Measurements from ENCODE around the gene IGSF23.

IGSF23 gene

GRCh38 chr19:44613295-44614178 lies at the start of gene IGSF23:
IGSF23 (plus strand) TSS chr19:44613563; CDS start chr19:44613646, 83 bp downstream.
- DNase-seq, result no peak

DNA sequence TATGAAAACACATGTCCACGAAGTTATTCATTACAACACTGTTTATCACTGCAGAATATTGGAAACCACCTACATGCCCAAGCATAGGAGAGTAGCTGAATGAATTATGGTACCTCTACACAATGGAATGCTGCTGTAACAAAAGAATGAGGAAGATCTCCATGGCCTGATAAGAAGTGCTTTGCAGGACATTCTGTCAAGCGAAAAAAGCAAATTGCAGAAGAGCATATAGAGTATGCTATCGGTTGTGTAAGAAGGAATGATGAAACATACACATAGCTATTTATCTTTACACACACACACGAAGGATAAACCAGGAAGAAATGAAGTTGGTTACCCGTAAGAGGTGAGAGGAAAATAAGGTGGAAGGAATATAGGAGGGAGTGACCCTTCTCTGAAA lies 46.4 kb upstream of the IGSF23 start:
- no peak for DNase-seq

- no peak for DNase-seq
Observed at GRCh38 chr19:44567745-44568144, 45.6 kb upstream of the IGSF23 start.

GRCh38 chr19:44570603-44570983 lies 42.8 kb upstream of the IGSF23 start:
- no peak for DNase-seq

- DNase-seq, result peak; percentile 52 to 66
Observed at GRCh38 chr19:44570984-44571684, 42.2 kb upstream of the IGSF23 start.

GRCh38 chr19:44571830-44572580 lies 41.4 kb upstream of the IGSF23 start:
- DNase-seq, result no peak

GRCh38 chr19:44572581-44572900 lies 40.8 kb upstream of the IGSF23 start:
- DNase-seq, result no peak

DNA sequence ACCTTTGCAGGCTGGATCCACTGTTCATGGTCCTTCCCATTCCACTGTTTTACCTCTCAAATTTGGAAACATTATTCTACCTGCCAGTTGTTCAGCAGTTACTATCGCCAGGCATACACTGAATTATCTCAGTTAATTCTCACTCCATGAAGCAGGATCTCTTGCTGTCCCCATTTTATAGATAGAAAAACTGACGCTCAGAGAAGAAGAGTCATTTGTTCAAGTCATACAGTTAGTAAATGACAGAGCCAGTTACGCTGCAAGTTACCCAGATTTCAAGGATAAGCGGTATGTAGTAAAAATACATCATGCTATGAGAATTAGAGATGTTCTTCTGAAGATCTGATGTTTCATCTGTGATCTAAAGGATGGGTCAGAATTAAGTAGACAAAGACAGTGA lies 40.2 kb upstream of the IGSF23 start:
- DNase-seq, result no peak

GRCh38 chr19:44573627-44574026 lies 39.7 kb upstream of the IGSF23 start:
- DNase-seq, result no peak

DNA sequence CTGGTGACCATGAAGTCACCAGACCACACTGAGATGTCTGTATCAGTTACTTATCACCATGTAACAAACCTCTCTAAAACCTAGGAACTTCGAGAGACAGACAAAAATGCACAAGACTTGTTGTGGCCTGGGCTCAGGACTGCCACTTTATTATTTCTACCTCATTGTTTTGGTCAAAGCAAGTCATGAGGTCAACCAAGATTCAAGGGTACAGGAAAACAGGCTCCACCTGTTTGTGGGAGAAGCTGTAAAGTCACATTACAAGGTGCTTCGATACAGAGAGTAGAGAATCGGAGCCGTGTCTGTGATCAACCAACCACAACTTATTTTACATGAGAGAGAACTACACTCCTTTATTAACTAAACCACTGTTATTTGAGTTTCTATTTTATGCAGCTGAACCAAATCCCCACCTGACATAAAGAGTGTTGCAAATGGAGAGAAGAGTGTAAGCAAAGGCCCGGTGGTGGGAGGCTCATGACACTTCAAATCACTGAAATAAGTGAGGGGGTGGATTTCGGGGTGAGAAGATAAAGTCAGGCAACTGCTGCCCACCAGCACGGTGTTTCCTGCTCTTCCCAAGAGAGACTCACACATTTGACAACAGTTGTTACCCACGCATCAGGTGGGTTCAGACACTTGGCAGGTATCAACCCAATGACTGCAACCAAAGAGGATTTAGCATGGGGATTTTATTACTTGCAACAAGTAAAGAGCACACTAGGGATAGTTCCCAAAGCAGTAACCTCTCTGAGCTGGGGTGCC lies 39.0 kb upstream of the IGSF23 start:
- no peak for DNase-seq

DNA sequence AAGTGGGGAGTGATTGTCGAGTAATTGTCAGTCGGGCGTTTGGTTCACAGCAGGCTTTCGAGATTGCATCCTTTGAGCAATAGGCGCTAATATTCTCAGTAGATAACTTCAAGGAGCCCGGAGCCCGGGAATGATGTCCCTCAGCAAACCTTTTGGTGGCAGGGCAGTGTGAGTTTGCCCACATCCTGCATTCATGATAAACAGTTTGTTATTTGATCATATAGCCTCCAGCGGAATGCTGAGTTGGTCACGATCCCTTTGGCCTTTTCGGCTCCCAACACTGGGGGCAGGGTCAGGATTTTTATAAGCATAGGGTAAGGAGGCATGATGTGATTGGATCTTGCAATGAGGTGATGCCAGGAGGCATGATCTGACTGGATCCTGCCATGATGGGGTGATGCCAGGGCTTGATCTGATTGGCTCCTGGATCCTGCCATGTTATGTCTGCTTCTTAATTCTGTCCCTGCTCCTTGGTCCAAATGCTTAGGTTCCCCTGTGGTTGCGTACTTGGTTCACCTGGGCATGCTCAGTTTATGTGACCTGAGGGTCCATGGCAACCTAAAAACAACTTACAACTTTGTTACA lies 38.2 kb upstream of the IGSF23 start:
- no peak for DNase-seq

DNA sequence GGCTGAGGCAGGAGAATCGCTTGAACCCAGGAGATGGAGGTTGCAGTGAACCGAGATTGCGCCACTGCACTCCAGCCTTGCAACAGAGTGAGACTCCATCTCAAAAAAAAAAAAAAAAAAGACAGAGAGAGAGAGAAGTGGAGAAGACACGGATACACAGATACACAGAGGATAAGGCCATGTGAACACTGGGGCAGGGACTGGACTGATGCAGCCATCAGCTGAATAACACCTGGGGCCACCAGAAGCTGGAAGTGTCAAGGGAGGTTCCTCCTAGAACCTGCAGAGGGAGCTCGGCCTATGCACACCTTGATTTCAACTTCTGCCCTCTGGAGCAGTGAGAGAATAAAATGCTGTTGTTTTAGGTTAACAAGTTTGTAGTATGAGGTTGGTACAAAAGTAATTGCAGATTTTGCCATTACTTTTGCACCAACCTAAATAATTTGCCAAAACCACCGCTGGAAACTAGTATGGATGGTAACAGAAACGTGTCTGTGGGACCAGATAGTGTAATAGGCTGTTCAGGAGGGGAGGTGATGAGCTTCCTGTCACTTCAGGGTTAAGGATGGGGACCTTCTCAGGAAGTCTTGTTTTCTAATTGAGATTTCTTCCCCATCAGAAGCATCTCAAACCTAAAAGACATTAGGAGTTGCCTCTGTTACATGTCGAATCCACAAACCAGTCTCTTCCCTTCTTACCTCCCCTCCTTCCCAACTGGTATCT lies 36.4 kb upstream of the IGSF23 start:
- DNase-seq, result peak; percentile 12 to 38

GRCh38 chr19:44577566-44577874 lies 35.8 kb upstream of the IGSF23 start:
- DNase-seq, result no peak

- no peak for DNase-seq
Observed at GRCh38 chr19:44579663-44580365, 33.5 kb upstream of the IGSF23 start.

GRCh38 chr19:44580366-44580895 lies 32.9 kb upstream of the IGSF23 start:
- DNase-seq, result no peak

DNA sequence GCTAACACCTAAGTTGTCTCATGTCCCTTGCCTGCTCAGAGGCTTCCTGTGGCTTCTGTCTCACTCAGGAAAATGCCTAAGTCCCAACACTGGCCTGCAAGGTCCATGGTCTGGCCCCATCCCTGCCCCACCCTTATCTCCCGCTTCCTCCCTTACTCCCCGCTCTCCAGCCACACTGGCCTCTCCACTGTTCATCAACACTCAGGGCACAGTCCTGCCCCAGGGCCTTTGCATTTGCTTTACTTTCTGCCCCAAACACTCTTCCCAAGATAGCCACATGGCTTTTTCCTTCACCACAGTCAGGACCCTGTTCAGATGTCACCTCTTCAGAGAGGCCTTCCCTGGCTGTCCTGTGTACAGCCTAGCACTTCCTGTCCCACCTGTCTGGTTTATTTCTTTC lies 32.1 kb upstream of the IGSF23 start:
- DNase-seq, result no peak

DNA sequence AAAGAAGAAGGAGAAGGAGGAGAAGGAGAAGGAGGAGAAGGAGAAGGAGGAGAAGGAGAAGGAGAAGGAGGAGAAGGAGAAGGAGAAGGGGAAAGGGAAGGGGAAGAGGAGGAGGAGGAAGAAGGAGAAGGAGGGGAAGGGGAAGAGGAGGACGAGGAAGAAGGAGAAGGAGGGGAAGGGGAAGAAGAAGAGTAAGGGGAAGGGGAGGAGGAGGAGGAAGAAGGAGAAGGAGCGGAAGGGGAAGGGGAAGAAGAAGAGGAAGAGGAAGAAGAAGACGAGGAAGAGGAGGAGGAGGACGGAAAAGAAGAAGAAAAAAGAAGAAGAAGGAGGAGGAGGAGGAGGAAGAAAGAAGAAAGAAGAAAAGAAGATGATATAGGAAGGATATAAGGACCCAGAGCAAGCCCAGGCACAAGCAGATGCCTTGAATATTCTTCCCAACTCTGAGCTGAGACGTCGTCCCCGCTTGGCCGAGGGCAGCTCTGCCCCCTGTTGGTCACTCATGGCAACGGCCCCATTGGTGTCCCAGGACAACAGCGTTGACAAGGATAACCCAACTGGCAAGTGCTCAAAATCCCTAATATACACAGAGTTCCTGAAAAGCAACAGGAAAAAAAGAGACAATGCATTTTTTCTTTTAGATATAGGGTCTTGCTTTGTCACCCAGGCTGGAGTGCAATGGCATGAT lies 30.6 kb upstream of the IGSF23 start:
- DNase-seq, result no peak

- DNase-seq, result no peak
Observed at GRCh38 chr19:44585371-44586133, 27.8 kb upstream of the IGSF23 start.

GRCh38 chr19:44587963-44588770 lies 25.2 kb upstream of the IGSF23 start:
- no peak for DNase-seq

Measured in NCI-H2081 (cell line).